PC-3 (cell line): ENCODE data around the gene SDK2.

Experiments used
- EZH2 ChIP-seq: fragments of 300-600 bp; sonication (generic); IDR thresholded peaks from one replicate; pipeline ENCODE4 v1.6.1; 2017; ENCODE audit warnings: antibody characterized with exemption, mild to moderate bottlenecking, low read length; ENCODE audit not compliant: unreplicated experiment
- EZH2phosphoT487 ChIP-seq: fragments of 300-600 bp; sonication (generic); IDR thresholded peaks from 2 replicates; pipeline ENCODE4 v1.6.1; 2018; ENCODE audit warnings: mild to moderate bottlenecking, antibody characterized with exemption, low read length, borderline replicate concordance
- TF ChIP-seq, protein P1 (sequence below): fragments of 300-600 bp; sonication (generic); conservative IDR thresholded peaks from 2 replicates; pipeline ENCODE4 v1.5.1; 2017; ENCODE audit warnings: antibody characterized with exemption, low read depth, mild to moderate bottlenecking, low read length

DNA sequence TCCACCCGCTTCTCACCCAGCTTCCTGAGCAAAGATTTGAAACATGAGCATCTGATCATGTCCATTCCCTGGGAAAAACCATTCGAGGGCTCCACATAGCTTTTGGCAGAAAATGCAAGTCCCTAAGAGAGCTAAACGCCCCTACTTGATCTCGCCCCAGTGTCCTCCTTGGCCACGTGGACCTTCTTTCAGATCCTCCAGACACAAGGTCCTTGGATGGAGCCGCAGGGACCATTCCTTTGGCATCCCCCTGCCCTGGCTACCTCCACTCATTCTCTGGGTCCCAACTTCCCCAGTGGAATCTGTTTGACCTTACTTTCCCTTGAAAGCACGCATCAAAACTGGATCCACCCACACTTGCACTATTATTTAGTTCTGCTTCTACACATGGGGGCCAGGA is 146.5 kb downstream of the SDK2 start:
- TF ChIP-seq, protein P1, sequence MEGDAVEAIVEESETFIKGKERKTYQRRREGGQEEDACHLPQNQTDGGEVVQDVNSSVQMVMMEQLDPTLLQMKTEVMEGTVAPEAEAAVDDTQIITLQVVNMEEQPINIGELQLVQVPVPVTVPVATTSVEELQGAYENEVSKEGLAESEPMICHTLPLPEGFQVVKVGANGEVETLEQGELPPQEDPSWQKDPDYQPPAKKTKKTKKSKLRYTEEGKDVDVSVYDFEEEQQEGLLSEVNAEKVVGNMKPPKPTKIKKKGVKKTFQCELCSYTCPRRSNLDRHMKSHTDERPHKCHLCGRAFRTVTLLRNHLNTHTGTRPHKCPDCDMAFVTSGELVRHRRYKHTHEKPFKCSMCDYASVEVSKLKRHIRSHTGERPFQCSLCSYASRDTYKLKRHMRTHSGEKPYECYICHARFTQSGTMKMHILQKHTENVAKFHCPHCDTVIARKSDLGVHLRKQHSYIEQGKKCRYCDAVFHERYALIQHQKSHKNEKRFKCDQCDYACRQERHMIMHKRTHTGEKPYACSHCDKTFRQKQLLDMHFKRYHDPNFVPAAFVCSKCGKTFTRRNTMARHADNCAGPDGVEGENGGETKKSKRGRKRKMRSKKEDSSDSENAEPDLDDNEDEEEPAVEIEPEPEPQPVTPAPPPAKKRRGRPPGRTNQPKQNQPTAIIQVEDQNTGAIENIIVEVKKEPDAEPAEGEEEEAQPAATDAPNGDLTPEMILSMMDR: no peak
- TF ChIP-seq EZH2phosphoT487: no peak
- no peak for TF ChIP-seq EZH2
